CD4-positive, alpha-beta T cell treated with Interleukin-21 for 1 hour (primary cell): ENCODE data around the gene UGT1A10.
"Not testable (repeated sequence)": the region's sequence is repeated elsewhere in the genome, so short reads cannot be mapped to it uniquely, and the experiment has no call there.

Source experiments
- DNase-seq: peaks from one replicate; pipeline ENCODE4 v3.0.0-alpha.2; 2020

The UGT1A10 gene

GRCh38 chr2:233698740-233699139 is 62.5 kb downstream of the UGT1A10 start:
- no peak for DNase-seq

DNA sequence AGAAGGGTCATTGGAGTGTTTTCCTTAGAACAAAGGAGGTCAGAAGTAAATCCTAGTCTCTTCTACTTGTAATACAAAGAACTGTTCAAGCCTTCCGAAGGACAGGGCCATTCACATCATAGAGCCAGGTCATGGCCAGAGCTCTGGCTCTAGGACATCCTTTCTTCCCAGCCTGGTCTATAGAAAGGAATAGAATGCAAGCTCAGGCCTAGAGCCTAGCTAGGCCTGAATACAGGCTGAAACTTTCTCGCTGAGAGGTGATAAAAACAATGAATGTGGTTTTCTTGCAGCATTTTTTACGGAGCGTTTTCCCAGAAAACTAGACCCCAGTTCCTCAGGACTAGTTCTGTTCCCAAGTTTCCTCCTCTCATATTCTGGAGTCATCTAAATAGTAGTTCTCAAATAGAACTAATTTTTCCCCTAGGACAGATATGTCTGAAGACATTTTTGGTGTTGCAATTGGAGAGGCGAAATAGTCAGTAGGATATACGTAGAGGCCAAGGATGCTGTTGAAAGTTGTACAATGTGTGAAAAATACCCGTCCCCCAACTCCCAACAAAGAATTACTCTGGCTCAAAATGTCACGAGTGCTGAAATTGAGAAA is 63.3 kb downstream of the UGT1A10 start:
- no peak for DNase-seq

DNA sequence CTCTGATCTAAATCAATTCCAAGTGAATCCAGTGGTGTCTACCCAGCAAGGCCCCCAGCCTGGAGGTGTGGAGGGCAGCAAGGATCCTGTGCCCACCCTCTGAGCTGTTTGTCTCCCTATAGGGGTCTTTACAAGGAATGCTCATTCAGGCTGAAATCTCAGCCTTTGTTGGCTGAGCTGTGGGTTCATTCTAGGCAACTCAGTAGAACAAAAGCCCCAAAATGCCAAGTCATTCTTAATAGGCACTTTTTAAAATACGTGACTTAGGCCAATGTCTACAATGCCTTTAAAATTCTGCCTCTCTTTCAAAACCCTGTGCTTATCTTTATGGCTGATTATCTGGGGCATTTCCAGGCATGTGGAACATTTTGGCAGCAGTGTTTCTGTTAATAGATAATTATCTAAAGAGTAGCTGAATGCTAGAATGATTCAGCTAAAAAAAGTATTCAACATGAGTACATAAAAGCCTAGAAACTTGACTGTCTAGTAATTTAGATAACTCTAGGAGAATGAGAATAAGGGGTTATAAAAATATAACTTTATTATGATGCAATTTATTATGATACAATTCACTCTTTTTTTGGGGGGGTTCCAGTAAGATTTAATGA is 63.9 kb downstream of the UGT1A10 start:
- DNase-seq = no peak

GRCh38 chr2:233700842-233701241 is 64.6 kb downstream of the UGT1A10 start:
- not testable (repeated sequence) for DNase-seq

DNA sequence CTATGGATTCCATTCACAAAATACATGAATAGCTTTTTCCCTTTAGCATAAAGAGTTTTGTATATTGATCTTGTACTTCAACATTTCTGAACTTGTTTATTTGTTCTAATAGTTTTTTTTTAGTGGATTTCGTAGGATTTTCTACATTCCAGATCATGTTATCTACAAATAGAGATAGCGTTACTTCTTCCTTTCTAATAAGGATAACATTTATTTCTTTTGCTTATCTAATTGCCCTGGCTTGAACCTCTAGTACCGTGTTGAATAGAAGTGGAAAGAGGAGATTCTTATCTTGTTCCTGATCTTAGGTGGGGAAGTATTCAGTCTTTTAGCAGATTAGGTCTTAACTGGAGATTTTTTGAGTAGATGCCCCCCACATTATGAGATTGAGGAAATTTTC is 66.0 kb downstream of the UGT1A10 start:
- DNase-seq = no peak

GRCh38 chr2:233705911-233706506 is 69.8 kb downstream of the UGT1A10 start:
- no peak for DNase-seq

DNA sequence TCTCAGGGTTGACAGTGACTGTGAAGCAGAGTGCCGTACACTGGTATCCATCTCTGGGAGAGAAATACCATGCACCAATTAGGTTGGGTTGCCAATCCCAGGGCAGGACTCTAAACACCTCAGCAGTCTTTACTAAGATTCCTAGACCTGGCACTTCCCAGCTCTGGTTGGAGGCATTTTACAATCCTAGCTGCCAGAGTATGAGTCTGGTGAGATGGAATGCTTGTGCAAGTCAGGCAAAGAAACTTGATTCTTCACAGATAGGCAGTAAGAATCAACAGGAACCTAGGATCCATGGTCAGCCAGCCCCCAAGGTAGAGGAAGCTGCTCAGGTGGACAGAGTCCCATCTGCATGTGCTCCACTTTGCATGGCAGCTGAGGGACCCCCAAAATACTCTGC is 70.5 kb downstream of the UGT1A10 start:
- DNase-seq = no peak

DNA sequence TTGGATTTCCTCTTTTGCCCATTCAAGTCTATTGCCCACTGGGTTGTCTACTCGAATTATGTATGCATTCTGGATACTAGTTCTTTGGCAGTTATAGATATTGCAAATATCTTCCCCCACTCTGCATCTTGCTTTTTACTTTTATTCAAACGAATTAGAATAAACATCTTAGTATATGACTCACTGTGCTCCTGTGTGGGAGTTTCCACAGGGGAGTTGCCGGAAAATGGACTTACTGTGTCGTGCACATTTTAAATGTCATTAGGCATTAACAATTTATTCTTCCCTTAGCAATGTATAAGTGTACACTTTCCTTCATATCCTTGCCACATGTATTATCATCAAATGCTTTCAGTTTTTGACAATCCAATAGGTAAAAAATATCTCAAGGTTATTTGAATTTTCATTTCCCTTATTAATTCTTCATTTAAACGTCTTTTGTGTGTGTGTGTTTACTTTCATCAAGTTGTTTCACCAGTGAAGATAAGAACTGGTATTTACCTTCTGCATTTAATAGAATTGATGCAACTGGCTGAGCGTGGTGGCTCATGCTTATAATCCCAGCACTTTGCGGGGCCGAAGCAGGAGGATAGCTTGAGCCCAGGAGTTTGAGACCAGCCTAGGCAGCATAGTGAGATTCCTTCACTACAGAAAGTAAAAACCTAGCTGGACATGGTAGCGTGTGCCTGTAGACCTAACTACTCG is 71.8 kb downstream of the UGT1A10 start:
- DNase-seq = no peak

- DNase-seq = no peak
These were observed 72.7 kb downstream of the UGT1A10 start for GRCh38 chr2:233708942-233709341.

DNA sequence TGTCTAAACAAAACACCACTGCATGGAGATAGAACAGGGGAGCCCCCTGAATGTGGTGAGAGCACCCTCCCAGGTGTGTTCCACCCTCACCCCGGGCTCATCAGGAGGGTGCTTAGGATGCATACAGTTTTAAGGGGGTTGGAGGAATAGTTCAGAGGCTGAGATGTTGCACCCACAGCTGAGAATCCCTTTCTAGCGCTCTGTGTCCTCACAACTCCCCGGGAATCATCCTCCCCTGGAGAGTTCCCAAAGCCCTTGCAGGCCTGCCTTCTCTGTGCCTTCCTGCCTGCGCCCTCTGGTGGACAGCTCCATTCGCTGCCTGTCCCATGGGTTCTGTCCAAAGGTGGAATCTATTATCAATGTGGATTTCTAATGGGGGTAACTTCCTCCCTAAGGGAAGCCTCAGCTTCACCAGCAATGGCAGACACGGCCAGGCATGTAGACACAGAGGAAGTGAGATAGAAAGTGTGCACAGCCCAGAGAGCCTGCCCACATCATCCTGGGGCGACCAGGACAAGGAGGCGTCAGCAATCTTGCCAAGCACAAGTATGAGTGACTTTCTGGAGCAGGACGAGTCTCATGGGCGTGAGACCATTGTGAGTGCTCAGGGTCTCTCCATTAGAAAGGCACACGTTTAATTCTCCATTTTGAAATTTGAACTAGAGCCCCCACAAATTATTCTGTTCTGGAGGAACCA is 75.2 kb downstream of the UGT1A10 start:
- DNase-seq = peak; percentile 53

GRCh38 chr2:233712611-233713261 is 76.5 kb downstream of the UGT1A10 start, which contains the start of gene UGT1A5:
Gene UGT1A5, plus strand, starts transcription at chr2:233712907. Its CDS starts 85 bp downstream, at chr2:233712992.
- DNase-seq = no peak

GRCh38 chr2:233713262-233713615 is 77.0 kb downstream of the UGT1A10 start:
- no peak for DNase-seq

DNA sequence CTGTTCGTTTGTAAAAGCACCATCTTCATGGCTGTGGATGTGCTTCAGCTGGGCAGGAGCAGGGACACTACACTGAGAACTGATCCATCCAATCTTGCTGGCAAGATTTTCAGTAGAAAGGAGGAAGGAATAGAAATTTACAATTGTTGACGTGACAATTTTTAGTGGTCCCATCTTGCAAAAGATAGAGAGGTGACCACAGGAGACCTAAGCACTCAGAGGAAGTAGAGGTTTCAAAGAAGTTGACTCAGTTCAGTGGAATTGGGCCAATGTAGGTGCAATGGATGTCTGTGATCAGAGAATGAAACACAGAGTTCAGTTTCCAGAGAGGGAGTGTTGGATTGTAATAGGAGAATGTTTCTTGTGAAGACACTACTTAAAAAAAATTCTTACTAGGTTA is 77.9 kb downstream of the UGT1A10 start:
- no peak for DNase-seq

- DNase-seq = no peak
These were observed 82.3 kb downstream of the UGT1A10 start, which contains the start of gene UGT1A4 for GRCh38 chr2:233718552-233718951. Gene UGT1A4, plus strand, starts transcription at chr2:233718736. Its CDS starts 85 bp downstream, at chr2:233718821.

DNA sequence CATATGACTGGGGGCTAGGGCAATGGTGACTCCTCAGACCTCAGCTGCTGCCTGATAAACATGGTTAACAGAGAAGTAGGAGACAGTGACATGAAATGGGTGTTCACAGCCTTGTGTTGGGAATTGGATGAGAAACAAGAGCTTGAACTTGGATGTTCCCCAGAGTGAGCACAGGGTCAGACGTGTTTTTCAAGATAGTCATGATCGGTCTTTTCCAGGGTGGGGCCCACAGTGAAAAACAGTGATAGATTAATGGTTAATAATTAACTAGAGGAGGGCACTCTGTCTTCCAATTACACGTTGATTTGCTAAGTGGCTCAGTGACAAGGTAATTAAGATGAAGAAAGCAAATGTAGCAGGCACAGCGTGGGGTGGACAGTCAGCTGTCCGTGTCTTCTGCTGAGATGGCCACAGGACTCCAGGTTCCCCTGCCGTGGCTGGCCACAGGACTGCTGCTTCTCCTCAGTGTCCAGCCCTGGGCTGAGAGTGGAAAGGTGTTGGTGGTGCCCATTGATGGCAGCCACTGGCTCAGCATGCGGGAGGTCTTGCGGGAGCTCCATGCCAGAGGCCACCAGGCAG is 92.6 kb downstream of the UGT1A10 start, which contains the start of gene UGT1A3:
TSS of gene UGT1A3 (plus strand) at position 320 of the 579 bp plus-strand sequence. CDS start at position 405, 85 bp downstream.
- no peak for DNase-seq

GRCh38 chr2:233736868-233737653 is 100.8 kb downstream of the UGT1A10 start:
- not testable (repeated sequence) for DNase-seq

GRCh38 chr2:233740870-233741269 is 104.6 kb downstream of the UGT1A10 start:
- no peak for DNase-seq

DNA sequence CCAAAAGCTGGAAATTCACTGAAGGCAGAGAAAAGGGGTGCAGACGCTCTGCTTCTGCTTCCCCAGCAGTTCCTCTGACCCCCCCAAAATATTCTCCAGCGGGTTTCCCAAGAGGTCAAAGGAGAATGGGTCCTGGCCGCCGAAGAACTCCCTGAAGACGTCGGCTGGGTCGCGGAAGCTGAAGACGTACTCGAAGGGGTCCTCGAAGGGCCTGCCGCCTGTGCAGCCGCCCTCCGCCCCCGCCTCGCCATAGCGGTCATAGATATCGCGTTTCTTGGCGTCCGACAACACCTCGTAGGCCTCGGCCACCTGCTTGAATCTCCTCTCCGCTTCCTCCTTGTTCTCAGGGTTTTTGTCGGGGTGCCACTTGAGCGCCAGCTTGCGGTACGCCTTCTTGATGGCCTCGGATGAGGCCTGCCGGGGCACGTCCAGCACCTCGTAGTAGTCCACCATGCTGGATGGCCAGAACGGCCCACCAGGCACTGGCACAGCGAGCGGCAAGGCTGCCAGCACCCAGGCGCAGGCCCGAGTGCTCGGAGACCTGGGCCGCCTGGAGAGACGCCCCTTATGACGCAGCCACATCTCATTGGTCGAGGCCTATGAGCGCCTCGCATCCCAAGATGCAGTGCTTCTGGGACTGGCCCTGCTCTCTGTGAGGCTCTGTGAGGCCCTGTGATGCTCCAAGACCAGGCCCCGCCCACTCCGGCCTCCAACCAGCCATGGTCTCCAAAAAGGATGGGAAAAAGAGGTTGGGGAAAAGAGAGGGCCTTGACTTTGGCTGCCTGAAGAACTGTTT is 107.4 kb downstream of the UGT1A10 start:
- DNase-seq = no peak

DNA sequence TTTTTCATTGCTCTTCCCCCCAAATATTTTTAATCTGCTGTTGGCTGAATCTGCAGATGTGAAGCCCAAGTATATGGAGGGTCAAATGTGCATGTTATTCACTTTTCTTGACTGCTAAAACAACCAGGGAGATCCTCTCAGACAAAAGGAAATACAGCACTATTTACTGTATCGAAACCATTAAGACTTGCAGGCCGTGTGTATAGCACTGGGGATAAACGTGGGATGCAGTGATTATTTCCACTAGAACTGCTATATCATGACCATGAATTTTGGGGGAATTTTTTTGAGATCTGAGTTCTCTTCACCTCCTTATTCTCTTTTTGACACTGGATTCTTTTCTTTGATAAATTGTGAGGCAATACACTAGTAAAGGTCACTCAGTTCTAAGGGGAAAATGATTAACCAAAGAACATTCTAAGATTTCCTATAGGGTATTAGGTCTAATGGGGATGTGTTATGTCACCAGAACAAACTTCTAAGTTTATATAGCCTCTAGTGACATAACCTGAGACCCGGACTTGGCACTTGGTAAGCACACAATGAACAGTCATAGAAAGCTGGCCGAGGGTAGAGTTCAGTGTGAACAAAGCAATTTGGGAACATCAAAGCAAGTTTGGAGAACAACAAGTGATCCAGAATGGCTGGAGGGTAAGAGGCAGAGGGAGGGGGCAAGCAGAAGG is 109.0 kb downstream of the UGT1A10 start:
- no peak for DNase-seq

- DNase-seq = not testable (repeated sequence)
These were observed 109.6 kb downstream of the UGT1A10 start for GRCh38 chr2:233745838-233746237.
